HUES64 (cell line): ENCODE data around the gene CDKN2D.

ENCODE experiments used
- H3K27ac ChIP-seq: 2 replicates; pipeline ENCODE4 v1.7.0; 2013; ENCODE audit warnings: low read depth, low read length, inconsistent platforms
- H3K27me3 ChIP-seq: 2 replicates; pipeline ENCODE4 v1.6.1; 2013; ENCODE audit warnings: mild to moderate bottlenecking, low read length; ENCODE audit not compliant: insufficient read depth
- H3K36me3 ChIP-seq: 2 replicates; pipeline ENCODE4 v1.6.1; 2013; ENCODE audit warnings: mild to moderate bottlenecking, low read length; ENCODE audit not compliant: insufficient read depth
- H3K4me1 ChIP-seq: 2 replicates; pipeline ENCODE4 v1.6.1; 2013; ENCODE audit warnings: mild to moderate bottlenecking, low read length, moderate library complexity; ENCODE audit not compliant: insufficient read depth
- H3K4me3 ChIP-seq: 2 replicates; pipeline ENCODE4 v1.5.1; 2013; ENCODE audit warnings: mild to moderate bottlenecking, low read length, moderate library complexity
- H3K9ac ChIP-seq: 2 replicates; pipeline ENCODE4 v1.6.1; 2013; ENCODE audit warnings: mild to moderate bottlenecking, low read depth, low read length
- H3K9me3 ChIP-seq: 2 replicates; pipeline ENCODE4 v1.6.1; 2013; ENCODE audit warnings: low read depth, low read length; ENCODE audit not compliant: insufficient read depth
- WGBS: fragments of 150-250, 120-280 bp; methylation state at CpG from one replicate; pipeline ENCODE4 v1.1.7; 2013; ENCODE audit warnings: missing lambda C conversion rate; 5-methylcytosine and 5-hydroxymethylcytosine counted together

The CDKN2D gene

DNA sequence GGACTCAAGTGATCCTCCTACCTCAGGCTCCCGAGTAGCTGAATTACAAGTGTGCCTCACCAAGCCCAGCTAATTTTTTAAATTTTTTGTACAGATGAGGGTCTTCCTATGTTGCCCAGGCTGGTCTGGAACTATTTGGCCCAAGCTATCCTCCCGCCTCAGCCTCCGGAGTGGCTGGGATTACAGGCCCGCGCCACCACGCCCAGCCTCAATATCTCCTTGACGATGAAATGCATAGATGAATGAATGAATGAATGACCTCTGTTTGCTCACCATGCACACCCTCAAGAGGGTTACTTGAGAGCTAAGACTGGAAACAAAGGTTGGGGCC lies 33.2 kb upstream of the CDKN2D start:
- Histone ChIP-seq H3K4me3 (peak overlapping the region; percentile 44), H3K36me3 (no peaks in the 10 kb centered on the region; the same call in 1 of the 2 replicates), H3K4me1 (peaks cover 16% of the 10 kb centered on the region), H3K27me3 (no peaks in the 10 kb centered on the region), H3K9ac (no peak overlapping the region), H3K9me3 (no peaks in the 10 kb centered on the region), H3K27ac (no peak overlapping the region)
- WGBS: 29% methylated on average over 7 of the region's 7 CpGs

DNA sequence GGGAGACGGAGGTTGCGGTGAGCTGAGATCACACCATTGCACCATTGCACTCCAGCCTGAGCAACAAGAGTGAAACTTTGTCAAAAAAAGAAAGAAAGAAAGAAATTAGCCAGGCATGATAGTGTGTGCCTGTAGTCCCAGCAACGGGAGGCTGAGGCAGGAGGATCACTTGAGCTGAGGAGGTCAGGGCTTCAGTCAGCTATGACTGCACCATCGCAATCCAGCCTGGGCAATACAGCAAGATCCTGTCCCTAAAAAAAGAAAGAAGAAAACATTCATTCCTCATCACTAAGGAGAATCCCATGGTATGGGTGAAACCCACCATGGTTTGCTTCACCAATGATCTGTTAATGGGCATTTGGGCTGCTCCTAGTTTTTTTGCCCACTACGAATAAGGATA lies 31.4 kb upstream of the CDKN2D start:
- WGBS: 92% methylated on average over 4 of the region's 5 CpGs
- Histone ChIP-seq H3K4me3 (no peak overlapping the region), H3K9me3 (no peaks in the 10 kb centered on the region), H3K27ac (no peak overlapping the region), H3K27me3 (no peaks in the 10 kb centered on the region), H3K9ac (no peak overlapping the region), H3K4me1 (peaks cover 16% of the 10 kb centered on the region), H3K36me3 (no peaks in the 10 kb centered on the region; the same call in 1 of the 2 replicates)

DNA sequence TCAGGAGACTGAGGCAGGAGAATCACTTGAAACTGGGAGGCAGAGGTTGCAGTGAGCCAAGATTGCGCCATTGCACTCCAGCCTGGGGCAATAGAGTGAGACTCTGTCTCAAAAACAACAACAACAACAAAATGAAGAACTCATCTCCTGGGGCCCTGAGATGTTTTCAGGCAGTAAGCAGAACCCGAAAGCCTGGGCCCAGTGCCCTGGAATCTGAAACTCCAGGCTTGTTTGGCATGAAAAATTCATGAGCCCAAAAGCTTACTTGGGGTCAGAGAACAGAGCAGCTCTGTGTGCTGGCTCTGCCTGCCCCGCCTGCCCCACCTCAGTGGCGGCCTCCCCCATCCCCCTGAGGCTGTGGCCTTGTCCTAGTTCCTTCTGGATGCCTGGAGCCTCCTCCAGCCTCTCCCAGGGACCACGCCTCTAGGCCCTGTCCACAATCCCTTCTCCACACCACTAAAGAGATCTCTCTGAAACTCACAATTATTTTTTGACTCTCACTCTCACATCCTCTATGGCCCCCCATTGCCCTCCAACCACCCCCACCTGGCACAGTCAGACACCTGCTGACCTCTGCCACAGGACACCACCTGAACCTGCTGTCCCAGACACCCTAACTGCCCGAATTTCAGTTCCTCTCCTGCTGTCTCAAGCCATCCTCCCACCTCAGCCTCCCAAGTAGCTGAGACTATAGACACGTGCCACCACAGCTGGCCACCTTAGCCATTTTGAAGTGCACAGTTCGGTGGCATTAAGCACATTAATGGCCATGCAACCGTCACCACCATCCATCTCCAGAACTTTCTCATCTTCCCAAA lies 25.2 kb upstream of the CDKN2D start:
- Histone ChIP-seq H3K9me3 (no peaks in the 10 kb centered on the region), H3K27me3 (no peaks in the 10 kb centered on the region), H3K4me1 (no peaks in the 10 kb centered on the region), H3K4me3 (no peak overlapping the region), H3K36me3 (no peaks in the 10 kb centered on the region), H3K27ac (no peak overlapping the region), H3K9ac (no peak overlapping the region)
- WGBS: 85% methylated on average over 9 of the region's 9 CpGs

DNA sequence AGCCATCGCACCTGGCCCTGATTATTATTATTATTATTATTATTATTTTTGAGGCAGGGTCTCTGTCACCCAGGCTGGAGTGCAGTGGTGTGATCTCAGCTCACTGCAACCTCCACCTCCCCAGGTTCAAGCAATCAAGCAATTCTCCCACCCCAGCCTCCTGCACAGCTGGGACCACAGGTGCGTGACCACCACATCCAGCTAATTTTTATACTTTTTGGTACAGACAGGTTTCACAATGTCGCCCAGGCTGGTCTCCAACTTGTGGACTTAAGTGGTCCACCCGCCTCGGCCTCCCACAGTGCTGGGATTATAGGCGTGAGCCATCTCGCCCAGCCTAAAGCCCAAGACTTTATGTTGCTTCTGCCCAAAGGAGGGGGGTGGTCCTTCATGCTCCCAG lies 24.4 kb upstream of the CDKN2D start:
- no peaks in the 10 kb centered on the region for H3K9me3 ChIP-seq
- H3K4me1 ChIP-seq: no peaks in the 10 kb centered on the region
- no peaks in the 10 kb centered on the region for H3K27me3 ChIP-seq
- no peak overlapping the region for H3K4me3 ChIP-seq
- H3K36me3 ChIP-seq: no peaks in the 10 kb centered on the region
- H3K27ac ChIP-seq: no peak overlapping the region
- no peak overlapping the region for H3K9ac ChIP-seq
- WGBS: 92% methylated on average over 6 of the region's 7 CpGs

DNA sequence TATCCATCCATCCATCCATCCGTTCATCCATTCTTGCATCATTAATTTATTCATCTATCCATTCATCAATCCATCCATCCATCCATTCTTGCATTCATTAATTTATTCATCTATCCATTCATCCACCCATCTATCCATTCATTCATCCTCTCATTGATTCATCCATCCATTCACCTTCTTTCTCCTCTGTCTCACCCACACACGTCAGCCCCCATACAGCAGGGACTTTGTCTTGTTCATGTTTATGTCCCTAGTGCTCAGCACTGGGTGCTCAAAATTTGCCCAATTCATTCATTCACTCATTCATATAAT lies 19.0 kb upstream of the CDKN2D start:
- Histone ChIP-seq H3K36me3 (no peaks in the 10 kb centered on the region; the same call in 1 of the 2 replicates), H3K27ac (no peak overlapping the region), H3K9ac (no peak overlapping the region), H3K4me1 (no peaks in the 10 kb centered on the region), H3K27me3 (peaks cover 11% of the 10 kb centered on the region; the same call in 1 of the 2 replicates), H3K4me3 (no peak overlapping the region), H3K9me3 (no peaks in the 10 kb centered on the region)
- WGBS: 92% methylated on average over 2 of the region's 2 CpGs

DNA sequence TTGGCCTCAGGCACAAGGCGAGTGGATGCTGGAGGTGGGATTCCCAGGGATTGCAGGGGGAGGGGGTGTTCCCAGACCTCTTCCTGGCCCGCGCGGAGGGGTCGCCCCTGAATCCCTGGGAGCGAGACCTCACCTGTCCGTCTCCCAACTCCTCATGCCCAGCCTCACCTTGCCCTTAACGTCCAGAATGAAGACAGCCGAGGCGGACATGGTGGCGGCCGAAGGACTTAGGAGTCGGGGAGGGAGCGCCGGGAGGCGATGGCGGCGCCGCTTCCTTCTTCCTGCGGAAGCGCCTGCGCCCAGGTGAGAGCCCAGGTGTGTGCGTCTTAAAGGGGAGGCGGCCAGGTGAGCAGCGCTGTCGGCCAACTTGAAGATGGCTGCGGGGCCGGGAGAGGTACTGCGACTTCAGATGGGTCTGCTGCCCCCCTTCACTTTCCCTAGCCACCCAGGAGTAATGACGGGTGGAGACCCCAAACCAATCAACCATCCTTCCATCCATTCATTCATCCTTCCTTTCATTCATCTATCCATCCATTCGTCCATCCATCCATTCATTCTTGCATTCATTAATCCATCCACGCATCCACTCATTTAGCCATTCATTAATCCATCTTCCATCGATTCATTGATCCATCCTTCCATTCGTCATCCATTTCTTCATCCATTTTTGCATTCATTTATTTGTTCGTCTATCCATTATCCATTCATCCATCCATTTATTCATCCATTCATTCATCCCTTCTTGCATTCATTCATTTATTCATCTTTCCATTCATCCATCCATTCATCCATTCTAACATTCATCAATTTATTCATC lies 18.5 kb upstream of the CDKN2D start, which contains the start of gene AP1M2:
AP1M2 (minus strand) TSS at position 291 of the 817 bp plus-strand sequence; CDS start at position 210, 81 bp downstream.
- H3K4me1 ChIP-seq: no peaks in the 10 kb centered on the region
- H3K36me3 ChIP-seq: no peaks in the 10 kb centered on the region; the same call in 1 of the 2 replicates
- H3K27me3 ChIP-seq: peaks cover 11% of the 10 kb centered on the region; the same call in 1 of the 2 replicates
- H3K4me3 ChIP-seq: peak within 1 kb of the TSS; percentile 72
- 79% methylated on average over 35 of the region's 35 CpGs for WGBS
- no peaks in the 10 kb centered on the region for H3K9me3 ChIP-seq
- peak within 1 kb of the TSS; percentile 43 for H3K9ac ChIP-seq
- H3K27ac ChIP-seq: no peak within 1 kb of the TSS

DNA sequence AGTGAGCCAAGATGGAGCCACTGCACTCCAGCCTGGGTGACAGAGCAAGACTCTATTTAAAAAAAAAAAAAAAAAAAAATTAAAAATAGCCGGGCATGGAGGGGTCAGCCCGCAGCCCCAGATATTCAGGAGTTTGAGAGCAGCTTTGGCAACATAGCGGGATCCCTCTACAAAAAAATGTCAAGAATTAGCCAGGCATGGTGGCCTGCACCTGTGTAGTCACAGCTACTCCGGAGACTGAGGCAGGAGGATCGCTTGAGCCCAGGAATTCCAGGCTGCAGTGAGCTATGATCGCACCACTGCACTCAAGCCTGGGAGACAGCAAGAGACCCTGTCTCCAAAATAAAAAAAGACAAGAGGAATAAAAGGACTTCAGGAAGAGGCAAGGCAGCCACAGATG lies 17.6 kb upstream of the CDKN2D start:
- peak overlapping the region; percentile 43 for H3K9ac ChIP-seq
- H3K4me3 ChIP-seq: peak overlapping the region; percentile 72
- peaks cover 11% of the 10 kb centered on the region; the same call in 1 of the 2 replicates for H3K27me3 ChIP-seq
- no peaks in the 10 kb centered on the region for H3K4me1 ChIP-seq
- H3K36me3 ChIP-seq: no peaks in the 10 kb centered on the region; the same call in 1 of the 2 replicates
- no peak overlapping the region for H3K27ac ChIP-seq
- H3K9me3 ChIP-seq: no peaks in the 10 kb centered on the region
- 93% methylated on average over 6 of the region's 6 CpGs for WGBS

DNA sequence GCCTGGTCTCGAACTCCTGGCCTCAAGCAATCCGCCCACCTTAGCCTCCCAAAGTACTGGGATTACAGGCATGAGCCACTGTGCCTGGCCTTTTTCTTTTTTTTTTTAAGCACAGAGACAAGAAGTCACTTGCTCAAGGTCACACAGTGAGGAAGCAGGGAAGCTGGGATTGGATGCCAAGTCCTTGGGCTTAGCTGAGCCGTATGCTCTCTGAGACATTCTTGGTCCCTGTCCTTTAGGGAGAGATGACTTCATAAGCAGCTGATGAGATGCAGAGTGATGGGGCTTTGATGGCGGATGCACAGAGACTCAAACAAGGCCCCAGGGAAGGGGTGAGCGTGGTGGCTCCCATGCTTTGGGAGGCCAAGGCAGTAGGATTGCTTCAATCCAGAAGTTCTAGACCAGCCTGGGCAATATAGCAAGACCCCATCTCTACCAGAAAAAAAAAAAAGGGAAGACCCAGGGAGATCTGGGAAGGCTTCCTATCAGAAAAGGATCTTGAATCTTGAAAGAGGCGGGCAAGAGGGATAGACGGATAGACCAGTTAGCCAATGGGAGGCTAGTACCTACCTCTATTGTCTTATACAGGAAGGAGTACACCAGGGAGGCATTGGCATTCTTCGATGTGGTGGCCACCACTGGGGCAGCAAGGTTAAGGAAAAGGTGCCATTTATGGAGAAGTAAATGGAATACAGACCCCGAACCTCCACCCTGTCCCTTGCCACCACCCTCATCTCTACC lies 14.4 kb upstream of the CDKN2D start:
- Histone ChIP-seq H3K9ac (no peak overlapping the region), H3K27me3 (peaks cover 11% of the 10 kb centered on the region; the same call in 1 of the 2 replicates), H3K36me3 (peaks cover 16% of the 10 kb centered on the region), H3K9me3 (no peaks in the 10 kb centered on the region), H3K4me1 (no peaks in the 10 kb centered on the region), H3K27ac (no peak overlapping the region), H3K4me3 (no peak overlapping the region)
- WGBS: 88% methylated on average over 9 of the region's 9 CpGs

DNA sequence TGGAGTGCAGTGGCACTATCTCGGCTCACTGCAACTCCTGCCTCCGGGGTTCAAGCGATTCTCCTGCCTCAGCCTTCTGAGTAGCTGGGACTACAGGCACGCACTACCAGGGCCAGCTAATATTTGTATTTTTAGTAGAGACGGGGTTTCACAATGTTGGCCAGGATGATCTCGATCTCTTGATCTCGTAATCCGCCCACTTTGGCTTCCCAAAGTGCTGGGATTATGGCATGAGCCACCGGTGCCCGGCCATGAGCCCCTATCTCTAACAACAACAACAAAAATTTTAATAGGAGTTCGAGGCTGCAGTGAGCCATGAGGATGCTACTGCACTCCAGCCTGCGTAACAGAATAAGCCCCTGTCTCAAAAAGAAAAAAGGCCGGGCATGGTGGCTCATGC lies 13.3 kb upstream of the CDKN2D start:
- H3K9ac ChIP-seq: no peak overlapping the region
- H3K4me3 ChIP-seq: no peak overlapping the region
- 0 out of 2 replicates have a peak, but pooled peaks cover 2% of the 10 kb centered on the region for H3K27me3 ChIP-seq
- H3K4me1 ChIP-seq: no peaks in the 10 kb centered on the region
- peaks cover 20% of the 10 kb centered on the region for H3K36me3 ChIP-seq
- no peak overlapping the region for H3K27ac ChIP-seq
- H3K9me3 ChIP-seq: no peaks in the 10 kb centered on the region
- WGBS: 94% methylated on average over 13 of the region's 13 CpGs

DNA sequence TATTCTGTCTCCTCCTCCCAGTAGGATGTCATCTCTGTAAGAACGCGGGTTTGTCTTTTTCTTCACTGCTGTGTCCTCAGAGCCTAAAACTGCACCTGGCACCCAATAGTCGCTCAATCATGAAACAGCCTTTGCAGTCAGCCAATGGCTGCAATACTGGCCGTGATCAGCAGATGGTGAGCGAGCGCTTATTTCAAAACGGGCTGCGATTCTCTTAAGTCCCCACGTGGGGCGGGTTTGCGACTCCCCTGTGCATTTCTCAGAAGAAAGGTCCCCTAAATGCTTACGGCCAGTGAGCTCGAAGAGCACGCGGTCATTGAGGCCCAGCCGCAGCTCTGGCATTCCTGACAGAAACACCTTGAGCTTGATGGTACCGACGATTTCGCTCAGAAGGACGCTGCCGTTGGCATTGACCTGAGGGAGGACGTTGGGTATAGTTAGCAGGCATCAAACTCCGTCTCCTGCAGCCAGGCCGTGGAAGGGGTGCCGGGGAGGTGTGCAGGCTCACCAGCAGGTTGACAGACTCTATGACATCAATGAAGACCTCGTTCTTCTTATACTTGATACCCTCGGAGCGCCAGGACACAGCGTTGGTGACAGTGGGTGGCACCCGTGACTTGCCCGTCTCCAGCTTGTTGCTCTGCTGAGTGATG lies 12.3 kb upstream of the CDKN2D start:
- WGBS: 34% methylated on average over 31 of the region's 31 CpGs
- Histone ChIP-seq H3K4me1 (no peaks in the 10 kb centered on the region), H3K27ac (no peak overlapping the region), H3K27me3 (no peaks in the 10 kb centered on the region), H3K9ac (no peak overlapping the region), H3K36me3 (peaks cover 20% of the 10 kb centered on the region), H3K4me3 (no peak overlapping the region), H3K9me3 (no peaks in the 10 kb centered on the region)
